ENCODE results near the gene DHX32.

The DHX32 gene

GRCh38 chr10:125843603-125844329 is 37.3 kb downstream of the DHX32 start:
- Histone ChIP-seq H3K36me3 (replicated peaks) (peaks cover 25% of the 10 kb centered on the region), H3K4me3 (ENCODE audit: low read depth, low read length) (no peak overlapping the region), H3K27ac (no peak overlapping the region), H3K27me3 (replicated peaks) (no peaks in the 10 kb centered on the region)
- DNase-seq = no peak
- in situ Hi-C loops (cut with HindIII; ENCODE audit: low pct_ligation_motif_present, low sequenced_read_pairs) = no loop called here
- TF ChIP-seq CTCF (IDR thresholded peaks at IDR 0.05; ENCODE audit: low read depth, low read length, missing control alignments) = no peak

GRCh38 chr10:125840955-125841354 is 40.1 kb downstream of the DHX32 start:
- no peak for DNase-seq
- in situ Hi-C loops (cut with HindIII; ENCODE audit: low pct_ligation_motif_present, low sequenced_read_pairs) = no loop called here
- TF ChIP-seq CTCF (IDR thresholded peaks at IDR 0.05; ENCODE audit: low read depth, low read length, missing control alignments) = no peak
- Histone ChIP-seq H3K27ac (no peak overlapping the region), H3K36me3 (replicated peaks) (peaks cover 48% of the 10 kb centered on the region), H3K27me3 (replicated peaks) (no peaks in the 10 kb centered on the region), H3K4me3 (ENCODE audit: low read depth, low read length) (no peak overlapping the region)

- in situ Hi-C loops (cut with HindIII; ENCODE audit: low pct_ligation_motif_present, low sequenced_read_pairs) = no loop called here
- H3K36me3 ChIP-seq (replicated peaks) = peaks cover 49% of the 10 kb centered on the region
- no peak for TF ChIP-seq CTCF (IDR thresholded peaks at IDR 0.05; ENCODE audit: low read depth, low read length, missing control alignments)
- H3K27ac ChIP-seq = no peak overlapping the region
- no peaks in the 10 kb centered on the region for H3K27me3 ChIP-seq (replicated peaks)
- H3K4me3 ChIP-seq (ENCODE audit: low read depth, low read length) = no peak overlapping the region
- DNase-seq = no peak
Measured at GRCh38 chr10:125840406-125840805, 40.7 kb downstream of the DHX32 start.

- in situ Hi-C loops (cut with HindIII; ENCODE audit: low pct_ligation_motif_present, low sequenced_read_pairs) = no loop called here
- Histone ChIP-seq H3K27ac (no peak overlapping the region), H3K4me3 (ENCODE audit: low read depth, low read length) (no peak overlapping the region), H3K36me3 (replicated peaks) (peaks cover 56% of the 10 kb centered on the region), H3K27me3 (replicated peaks) (no peaks in the 10 kb centered on the region)
- no peak for DNase-seq
- TF ChIP-seq CTCF (IDR thresholded peaks at IDR 0.05; ENCODE audit: low read depth, low read length, missing control alignments) = no peak
Measured at GRCh38 chr10:125838802-125839575, 42.1 kb downstream of the DHX32 start.

GRCh38 chr10:125836746-125837145 is 44.3 kb downstream of the DHX32 start:
- H3K27ac ChIP-seq = no peak overlapping the region
- in situ Hi-C loops (cut with HindIII; ENCODE audit: low pct_ligation_motif_present, low sequenced_read_pairs) = no loop called here
- no peak for DNase-seq
- no peaks in the 10 kb centered on the region for H3K27me3 ChIP-seq (replicated peaks)
- H3K4me3 ChIP-seq (ENCODE audit: low read depth, low read length) = no peak overlapping the region
- TF ChIP-seq CTCF (IDR thresholded peaks at IDR 0.05; ENCODE audit: low read depth, low read length, missing control alignments) = no peak
- peaks cover 56% of the 10 kb centered on the region for H3K36me3 ChIP-seq (replicated peaks)

Measured in brain microvascular endothelial cell (primary cell).